ENCODE measurements around the gene YKT6.

Gene YKT6

GRCh38 chr7:44230286-44230685 lies 29.5 kb downstream of the YKT6 start:
- no peak for DNase-seq (ENCODE audit: low read depth, low spot score)
- in situ Hi-C loops (cut with HindIII; ENCODE audit: low sequenced_read_pairs): no loop called here
- TF ChIP-seq CTCF (IDR thresholded peaks at IDR 0.05; ENCODE audit: low read depth, low read length): no peak

GRCh38 chr7:44231088-44231487 lies 30.3 kb downstream of the YKT6 start:
- TF ChIP-seq CTCF (IDR thresholded peaks at IDR 0.05; ENCODE audit: low read depth, low read length): no peak
- DNase-seq (ENCODE audit: low read depth, low spot score): no peak
- H3K4me3 ChIP-seq (ENCODE audit: low read depth, low read length): no peak overlapping the region
- in situ Hi-C loops (cut with HindIII; ENCODE audit: low sequenced_read_pairs): no loop called here

More at GRCh38 chr7:44230286-44230685, 29.5 kb downstream of the YKT6 start:
- H3K4me3 ChIP-seq (ENCODE audit: low read depth, low read length): no peak overlapping the region

- in situ Hi-C loops (cut with HindIII; ENCODE audit: low sequenced_read_pairs): no loop called here
These were observed 31.6 kb downstream of the YKT6 start for GRCh38 chr7:44232396-44232795.

GRCh38 chr7:44232901-44233715 lies 32.3 kb downstream of the YKT6 start:
- in situ Hi-C loops (cut with HindIII; ENCODE audit: low sequenced_read_pairs): no loop called here
- no peak overlapping the region for H3K4me3 ChIP-seq (ENCODE audit: low read depth, low read length)
- DNase-seq (ENCODE audit: low read depth, low spot score): no peak
- no peak for TF ChIP-seq CTCF (IDR thresholded peaks at IDR 0.05; ENCODE audit: low read depth, low read length)

More at GRCh38 chr7:44232396-44232795, 31.6 kb downstream of the YKT6 start:
- no peak for DNase-seq (ENCODE audit: low read depth, low spot score)
- TF ChIP-seq CTCF (IDR thresholded peaks at IDR 0.05; ENCODE audit: low read depth, low read length): no peak
- no peak overlapping the region for H3K4me3 ChIP-seq (ENCODE audit: low read depth, low read length)

- no peak for TF ChIP-seq CTCF (IDR thresholded peaks at IDR 0.05; ENCODE audit: low read depth, low read length)
- H3K4me3 ChIP-seq (ENCODE audit: low read depth, low read length): no peak overlapping the region
- in situ Hi-C loops (cut with HindIII; ENCODE audit: low sequenced_read_pairs): no loop called here
- no peak for DNase-seq (ENCODE audit: low read depth, low spot score)
These were observed 34.3 kb downstream of the YKT6 start for GRCh38 chr7:44235066-44235465.

- no peak overlapping the region for H3K4me3 ChIP-seq (ENCODE audit: low read depth, low read length)
- no peak for TF ChIP-seq CTCF (IDR thresholded peaks at IDR 0.05; ENCODE audit: low read depth, low read length)
- in situ Hi-C loops (cut with HindIII; ENCODE audit: low sequenced_read_pairs): no loop called here
- DNase-seq (ENCODE audit: low read depth, low spot score): no peak
These were observed 35.0 kb downstream of the YKT6 start for GRCh38 chr7:44235582-44236332.
